ENCODE data around the gene KIF1B. TPM values are rescaled to one million over a fixed set of nuclear protein-coding genes. Genes with fewer than 3 reads are reported as not detected.

The KIF1B gene
- total and polyA plus RNA-seq, 10 of the 15 experiments (the other 5 are each of a cell fraction or from before 2014, with no cell fraction given): 2.1 to 16.5 (median 8.7) TPM

- no peak for DNase-seq (ENCODE audit: low read depth, low spot score)
- RAD21 ChIA-PET (ENCODE audit: unreplicated experiment): interaction anchor here (0.8 kb wide), 1 partner anchor 150 kb away, joined by 4 read pairs; the partner anchor contains the start of gene KIF1B
- BruUV-seq (replicated peaks): no TSS peak
- intact Hi-C loops (cut with micrococcal nuclease; ENCODE audit: unreplicated experiment): no loop called here
- SMC1A ChIA-PET (ENCODE audit: uncharacterized antibody, unreplicated experiment): no interaction called here
- Histone ChIP-seq H3K9me3 (replicated peaks; ENCODE audit: control insufficient read depth, insufficient read depth, low read length) (no peaks in the 10 kb centered on the region), H3K4me3 (no peak overlapping the region), H3K79me2 (ENCODE audit: control insufficient read depth, insufficient read depth, low read length) (no peaks in the 10 kb centered on the region), H3K27ac (ENCODE audit: control insufficient read depth, insufficient read depth) (no peak overlapping the region), H3K36me3 (ENCODE audit: control insufficient read depth in 2 of 2, insufficient read depth in 2 of 2, low read length in 1 of 2) (no peaks in the 10 kb centered on the region; a peak in 1 of 4 replicates), H4K20me1 (ENCODE audit: control insufficient read depth, insufficient read depth) (no peaks in the 10 kb centered on the region), H3K27me3 (replicated peaks in 1 of 2; ENCODE audit: control insufficient read depth in 2 of 2, insufficient read depth in 2 of 2, low read length in 1 of 2) (no peaks in the 10 kb centered on the region), H3K4me1 (ENCODE audit: control insufficient read depth, insufficient read depth, low read length) (no peaks in the 10 kb centered on the region), H3K9ac (ENCODE audit: control insufficient read depth, insufficient read depth, low read length) (no peak overlapping the region), H2AFZ (ENCODE audit: control insufficient read depth, low read depth, low read length) (no peak overlapping the region), H3K4me2 (ENCODE audit: control insufficient read depth, insufficient read depth) (no peak overlapping the region)
- TF ChIP-seq KAT2A (conservative IDR thresholded peaks at IDR 0.05; ENCODE audit: control insufficient read depth, low read depth, low read length) (no peak), KDM1A (IDR thresholded peaks at IDR 0.05; ENCODE audit: borderline replicate concordance) (no peak), ZBTB33 (IDR thresholded peaks at IDR 0.05) (no peak), PKNOX1 (IDR thresholded peaks at IDR 0.05) (peak; percentile 55), BCL11A (IDR thresholded peaks at IDR 0.05; ENCODE audit: low read depth, low read length) (no peak), NFIC (IDR thresholded peaks at IDR 0.05; ENCODE audit: low read depth, low read length) (no peak), CUX1 (IDR thresholded peaks at IDR 0.05; ENCODE audit: insufficient replicate concordance, low read depth, low read length) (no peak)
- ATAC-seq: no peak
- in situ Hi-C loops (cut with MboI): no loop called here
- WGBS (ENCODE audit: insufficient coverage, insufficient replicate concordance, low lambda C conversion rate, missing lambda C conversion rate): 30% methylated on average over 1 of the region's 1 CpG
- POLR2A ChIA-PET: interaction anchor here (0.6 kb wide), 1 partner anchor 117 kb away, joined by 3 read pairs; no protein-coding TSS in a partner anchor
- CTCF ChIA-PET: interaction anchor here (0.9 kb wide), 1 partner anchor 150 kb away, joined by 3 read pairs; the partner anchor contains the start of gene KIF1B
- no peak for FAIRE-seq
Observed at GRCh38 chr1:10360045-10360444, 149.7 kb downstream of the KIF1B start.
